Right lobe of liver (tissue), 6 donors: ENCODE measurements around the gene SLC5A1. TPM values are rescaled to one million over a fixed set of nuclear protein-coding genes. Genes with fewer than 3 reads are reported as not detected.
A peak's percentile ranks its signal among the peaks of the same experiment; 100 is the strongest.
"Not testable (repeated sequence)": the region's sequence is repeated elsewhere in the genome, so short reads cannot be mapped to it uniquely, and the experiment has no call there.

Experiments
- ATAC-seq, 4 donors: fragments of 200-7000 bp; cut with Tn5 transposase; one replicate each; pipeline ENCODE4 v1.9.1; 2020; ENCODE audit warnings: mild to moderate bottlenecking in 4 of 4, moderate library complexity in 4 of 4
- DNase-seq, 3 donors: peaks; one replicate each; pipeline ENCODE4 v3.0.0-alpha.2; 2020
- H3K27ac ChIP-seq, 3 donors: fragments of 200-600 bp; one replicate each; pipeline ENCODE4 v1.8.0; 2022
- H3K27me3 ChIP-seq, 2 donors: fragments of 200-600 bp; one replicate each; pipeline ENCODE4 v1.8.0; 2022
- H3K36me3 ChIP-seq, 4 donors: fragments of 200-600 bp; sonication (generic) in 1 of 4; one replicate each; pipeline versions ENCODE4 v1.5.1 to v1.8.0; 2017 to 2022; ENCODE audit warnings: control low read depth in 1 of 4
- H3K4me1 ChIP-seq, 4 donors: fragments of 200-600 bp; sonication (generic) in 1 of 4; one replicate each; pipeline versions ENCODE4 v1.5.1 to v1.8.0; 2017 to 2022; ENCODE audit warnings: control low read depth in 1 of 4
- H3K4me3 ChIP-seq, 3 donors: fragments of 200-600 bp; one replicate each; pipeline ENCODE4 v1.8.0; 2022
- H3K9me3 ChIP-seq, 4 donors: fragments of 200-600 bp; sonication (generic) in 1 of 4; one replicate each; pipeline versions ENCODE4 v1.5.1 to v1.8.0; 2017 to 2022; ENCODE audit warnings: control low read depth in 1 of 4
- POLR2A ChIP-seq: fragments of 450-650 bp; IDR thresholded peaks from one replicate; pipeline ENCODE4 v1.6.1; 2017; ENCODE audit warnings: antibody characterized with exemption, mild to moderate bottlenecking
- WGBS: methylation state at CpG from one replicate; pipeline ENCODE4 v1.1.6; 2018; ENCODE audit warnings: low coverage, low lambda C conversion rate; ENCODE audit not compliant: insufficient coverage; ENCODE audit errors: missing lambda C conversion rate; 5-methylcytosine and 5-hydroxymethylcytosine counted together
- intact Hi-C, 2 donors: fragments of 100-400 bp; cut with DNase I; formaldehyde crosslinking; loops; one replicate each; pipeline versions ENCODE4 v1.11.2 to v1.14.1; 2022
- total RNA-seq, 6 experiments: library from RNA; depleted of rRNA in 2 of 6; stranded (reverse); fragments of >200 nt in 2 of 6; fragmentation: NEBNext Ultra II Directional in 3 of 6; extraction: Animal tissue kit (Norgen Biotek cat#: 25700) in 3 of 6; gene quantifications; one replicate each; pipeline versions ENCODE4 v1.1.0 to v1.2.4, GENCODE V29; 2016 to 2023
- TF ChIP-seq, protein P1 (sequence below), 4 donors: fragments of 200-600 bp in 3 of 4; fragments of 450-650 bp in 1 of 4; IDR thresholded peaks; one replicate each; pipeline versions ENCODE4 v1.5.1 to v1.8.0; 2016 to 2022; ENCODE audit warnings: antibody characterized with exemption in 4 of 4, mild to moderate bottlenecking in 2 of 4
- donor health status: DM: no; HTN: yes; CAD: no.
- donor health status: DM: no; HTN: no; CAD: no.
- donor health status: DM: no; HTN: no; CAD: no.
- donor health status: DM: no; HTN: yes; CAD: no.
- donor health status: DM: no; HTN: yes; CAD: no.

SLC5A1 gene
- total RNA-seq, 6 experiments from 2014 or later = 0.31 to 1.7 (median 0.85) TPM

DNA sequence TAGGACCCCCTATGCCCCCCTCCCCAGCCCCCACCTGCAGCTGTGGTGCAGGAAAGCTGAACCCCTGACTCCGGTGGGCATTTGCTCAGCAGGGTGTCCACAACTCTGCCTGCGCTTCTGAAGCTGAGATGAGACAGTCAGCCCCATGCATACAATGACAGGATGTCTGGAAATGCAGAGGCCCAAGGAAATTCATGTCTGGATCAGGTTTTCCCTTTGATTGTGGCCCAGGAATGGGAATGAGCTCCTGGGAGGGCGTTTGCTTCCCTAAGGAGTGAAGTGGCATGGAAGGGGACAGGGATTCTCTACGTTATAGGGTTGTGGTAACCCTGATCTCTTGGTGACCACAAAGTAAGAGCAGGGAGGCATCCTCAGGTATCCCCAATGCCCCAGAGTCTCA is 93.8 kb downstream of the SLC5A1 start:
- DNase-seq, intact Hi-C loops, H3K4me1 ChIP-seq, H3K36me3 ChIP-seq, H3K9me3 ChIP-seq, H3K4me3 ChIP-seq, H3K27ac ChIP-seq, H3K27me3 ChIP-seq, ATAC-seq: not testable (repeated sequence)
- 69% methylated on average over 2 of the region's 4 CpGs for WGBS

DNA sequence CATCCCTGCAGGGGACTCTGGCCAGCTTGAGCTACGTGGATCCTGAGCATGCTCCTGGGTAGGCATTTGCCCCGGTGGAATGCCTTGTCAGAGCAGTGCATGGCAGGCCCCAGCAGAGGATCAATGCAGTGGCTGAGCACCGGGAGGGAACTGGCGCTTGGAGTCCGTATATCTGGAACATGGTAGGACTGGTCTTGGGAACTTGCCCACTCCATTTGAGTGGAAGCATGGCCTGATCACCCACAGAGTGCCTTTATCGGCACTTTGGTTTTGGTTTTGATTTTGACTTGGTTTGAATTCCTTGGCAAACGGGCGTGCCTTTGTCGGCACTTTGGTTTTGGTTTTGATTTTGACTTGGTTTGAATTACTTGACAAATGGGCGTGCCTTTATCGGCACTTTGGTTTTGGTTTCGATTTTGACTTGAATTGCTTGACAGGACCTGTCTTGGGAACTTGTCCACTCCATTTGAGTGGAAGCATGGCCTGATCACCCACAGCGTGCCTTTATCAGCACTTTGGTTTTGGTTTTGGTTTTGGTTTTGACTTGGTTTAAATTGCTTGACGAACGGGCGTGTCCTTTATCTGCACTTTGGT is 94.8 kb downstream of the SLC5A1 start:
- Histone ChIP-seq H3K4me3 (peak overlapping the region; percentile 53 to 64 (median 60)), H3K27ac (peak overlapping the region; percentile 24 to 74 (median 54))
- WGBS = 4% methylated on average over 12 of the region's 16 CpGs
- H3K36me3 ChIP-seq, H3K9me3 ChIP-seq, H3K4me1 ChIP-seq, H3K27me3 ChIP-seq, intact Hi-C loops: not testable (repeated sequence)
- peak; percentile 73 to 82 (median 80) for ATAC-seq
- DNase-seq = peak in 2 of 3 donors; percentile 47 to 59

DNA sequence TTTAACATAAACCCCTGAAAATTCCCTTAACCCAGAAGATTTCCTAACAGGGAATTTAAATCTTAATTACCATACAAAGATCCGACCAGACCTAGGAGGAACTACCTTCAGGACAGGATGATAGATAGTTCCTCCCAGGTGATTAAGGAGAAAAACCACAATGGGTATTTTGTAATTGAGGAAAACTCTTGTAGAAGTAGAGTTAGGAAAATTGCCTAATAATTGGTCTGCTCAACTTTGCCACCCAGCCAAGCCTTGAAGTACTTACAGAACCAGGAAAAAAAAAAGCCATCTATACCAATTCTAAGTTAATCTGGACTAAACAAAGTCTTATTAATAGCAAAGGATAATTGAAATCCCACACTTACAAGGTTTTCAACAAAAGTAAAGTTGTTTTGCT is 95.5 kb downstream of the SLC5A1 start:
- H3K27me3 ChIP-seq, H3K27ac ChIP-seq, intact Hi-C loops, DNase-seq, H3K4me1 ChIP-seq, H3K36me3 ChIP-seq, ATAC-seq, H3K9me3 ChIP-seq: not testable (repeated sequence)
- WGBS = 57% methylated on average over 1 of the region's 1 CpG
- peak overlapping the region; percentile 53 to 64 (median 60) for H3K4me3 ChIP-seq

DNA sequence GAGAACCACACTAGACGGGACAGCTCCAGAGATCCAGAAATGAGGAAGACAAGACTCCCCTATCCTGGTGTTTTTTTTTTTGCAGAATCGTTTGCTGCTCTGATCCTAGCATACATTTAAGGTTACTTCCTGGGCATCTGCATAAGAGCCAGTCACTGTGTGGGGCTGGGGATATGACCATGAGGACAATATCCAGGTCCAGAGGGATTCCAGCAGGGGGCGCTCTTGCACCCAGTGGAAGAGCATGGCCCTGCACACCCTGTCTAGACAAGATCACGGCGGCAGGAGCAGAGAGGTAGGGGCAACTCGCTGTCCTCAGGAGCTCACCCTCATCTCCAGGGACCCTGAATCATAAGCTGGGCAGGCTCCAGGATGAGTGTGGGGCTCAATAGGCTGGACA is 97.6 kb downstream of the SLC5A1 start:
- H3K9me3 ChIP-seq, H3K36me3 ChIP-seq, DNase-seq, intact Hi-C loops, H3K27ac ChIP-seq, H3K4me1 ChIP-seq, H3K27me3 ChIP-seq, H3K4me3 ChIP-seq: not testable (repeated sequence)
- peak; percentile 62 to 81 (median 74) for ATAC-seq
- TF ChIP-seq, protein P1, sequence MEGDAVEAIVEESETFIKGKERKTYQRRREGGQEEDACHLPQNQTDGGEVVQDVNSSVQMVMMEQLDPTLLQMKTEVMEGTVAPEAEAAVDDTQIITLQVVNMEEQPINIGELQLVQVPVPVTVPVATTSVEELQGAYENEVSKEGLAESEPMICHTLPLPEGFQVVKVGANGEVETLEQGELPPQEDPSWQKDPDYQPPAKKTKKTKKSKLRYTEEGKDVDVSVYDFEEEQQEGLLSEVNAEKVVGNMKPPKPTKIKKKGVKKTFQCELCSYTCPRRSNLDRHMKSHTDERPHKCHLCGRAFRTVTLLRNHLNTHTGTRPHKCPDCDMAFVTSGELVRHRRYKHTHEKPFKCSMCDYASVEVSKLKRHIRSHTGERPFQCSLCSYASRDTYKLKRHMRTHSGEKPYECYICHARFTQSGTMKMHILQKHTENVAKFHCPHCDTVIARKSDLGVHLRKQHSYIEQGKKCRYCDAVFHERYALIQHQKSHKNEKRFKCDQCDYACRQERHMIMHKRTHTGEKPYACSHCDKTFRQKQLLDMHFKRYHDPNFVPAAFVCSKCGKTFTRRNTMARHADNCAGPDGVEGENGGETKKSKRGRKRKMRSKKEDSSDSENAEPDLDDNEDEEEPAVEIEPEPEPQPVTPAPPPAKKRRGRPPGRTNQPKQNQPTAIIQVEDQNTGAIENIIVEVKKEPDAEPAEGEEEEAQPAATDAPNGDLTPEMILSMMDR (IDR thresholded peaks at IDR 0.05) = peak in 3 of 4 donors; percentile 26 to 46 (median 30)
- WGBS = 40% methylated on average over 2 of the region's 6 CpGs

DNA sequence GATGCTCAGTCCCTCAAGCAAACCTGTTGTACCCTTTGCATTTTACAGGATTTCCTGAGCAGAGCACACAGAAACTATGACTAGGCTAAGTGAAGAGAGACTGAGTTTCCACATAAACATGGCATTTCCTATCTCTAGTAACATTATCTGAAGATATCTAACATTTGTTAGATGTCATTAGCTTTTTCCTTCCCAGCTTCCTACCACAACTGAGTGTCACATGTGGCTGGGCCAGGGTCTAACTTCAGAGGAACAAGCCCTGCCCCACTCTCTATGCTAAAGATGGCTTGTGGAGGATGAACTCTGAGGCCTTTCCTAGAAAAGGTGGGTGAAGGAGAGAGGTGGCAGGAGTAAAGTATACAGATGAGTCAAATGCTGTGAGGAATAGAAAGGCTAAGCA is 99.5 kb downstream of the SLC5A1 start:
- TF ChIP-seq, protein P1 (IDR thresholded peaks at IDR 0.05) = no peak
- TF ChIP-seq POLR2A = no peak
- no peak for ATAC-seq
- no peak overlapping the region for H3K4me3 ChIP-seq
- no peaks in the 10 kb centered on the region for H3K4me1 ChIP-seq
- H3K9me3 ChIP-seq = no peaks in the 10 kb centered on the region
- intact Hi-C loops = no loop called here
- H3K27me3 ChIP-seq = no peaks in the 10 kb centered on the region
- H3K36me3 ChIP-seq = no peaks in the 10 kb centered on the region
- DNase-seq = no peak
- no peak overlapping the region for H3K27ac ChIP-seq

DNA sequence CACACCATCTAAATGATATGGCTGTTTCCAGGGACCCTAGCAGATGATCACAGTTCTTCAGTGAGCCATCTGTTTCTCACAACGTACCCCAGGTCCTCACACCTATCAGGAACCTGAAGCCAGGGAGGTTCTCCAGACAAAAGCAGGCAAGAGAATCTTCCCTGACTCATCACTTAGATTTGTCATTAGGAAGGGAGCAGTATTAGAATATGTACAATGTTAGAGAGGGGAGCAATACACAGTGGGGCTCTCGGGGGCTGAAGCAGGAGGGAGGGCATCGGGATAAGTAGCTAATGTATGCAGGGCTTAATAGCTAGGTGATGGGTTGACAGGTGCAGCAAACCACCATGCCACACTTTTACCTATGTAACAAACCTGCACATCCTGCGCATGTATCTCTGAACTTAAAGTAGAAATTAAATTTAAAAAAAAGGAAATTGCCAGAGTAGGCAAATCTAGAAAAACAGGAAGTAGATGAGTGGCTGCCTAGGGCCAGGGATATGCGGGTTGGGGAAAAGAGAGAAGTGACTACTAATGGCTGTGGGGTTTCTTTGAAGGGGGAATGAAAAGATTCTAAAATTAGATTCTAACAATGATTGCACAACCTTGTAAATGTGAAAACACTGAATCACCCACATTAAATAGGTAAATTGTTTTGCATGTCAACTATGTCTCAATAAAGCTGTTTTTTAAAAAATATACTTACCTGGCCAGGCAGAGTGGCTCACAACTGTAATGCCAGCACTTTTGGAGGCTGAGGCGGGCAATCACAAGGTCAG is 101.6 kb downstream of the SLC5A1 start:
- intact Hi-C loops = no loop called here
- WGBS = 53% methylated on average over 6 of the region's 6 CpGs
- TF ChIP-seq, protein P1 (IDR thresholded peaks at IDR 0.05) = no peak
- TF ChIP-seq POLR2A = no peak
- H3K36me3 ChIP-seq = no peaks in the 10 kb centered on the region
- H3K4me1 ChIP-seq = no peaks in the 10 kb centered on the region
- DNase-seq (no peak), ATAC-seq (peak in 2 of 4 donors; percentile 34 to 43)
- H3K27ac ChIP-seq = no peak overlapping the region
- no peak overlapping the region for H3K4me3 ChIP-seq
- H3K27me3 ChIP-seq = no peaks in the 10 kb centered on the region
- no peaks in the 10 kb centered on the region for H3K9me3 ChIP-seq

DNA sequence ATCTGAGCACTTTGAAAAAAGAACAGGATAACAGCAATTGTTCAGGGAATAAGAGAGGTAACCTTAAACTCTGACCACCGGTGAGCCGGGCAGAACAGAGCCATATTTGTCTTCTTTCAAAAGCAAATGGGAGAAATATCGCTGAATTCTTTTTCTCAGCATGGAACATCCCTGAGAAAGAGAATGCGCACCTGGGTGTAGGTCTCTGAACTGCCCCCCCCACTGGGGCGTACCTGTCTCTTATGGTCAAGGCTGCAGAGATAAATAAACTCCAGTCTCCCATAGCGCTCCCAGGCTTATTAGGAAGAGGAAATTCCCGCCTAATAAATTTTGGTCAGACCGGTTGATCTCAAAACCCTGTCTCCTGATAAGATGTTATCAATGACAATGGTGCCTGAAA is 104.1 kb downstream of the SLC5A1 start:
- no CpG with 5 or more reads among the region's 8 CpGs for WGBS
- H3K36me3 ChIP-seq, DNase-seq, H3K9me3 ChIP-seq, intact Hi-C loops, H3K27me3 ChIP-seq, ATAC-seq, H3K4me1 ChIP-seq, H3K4me3 ChIP-seq, H3K27ac ChIP-seq: not testable (repeated sequence)

DNA sequence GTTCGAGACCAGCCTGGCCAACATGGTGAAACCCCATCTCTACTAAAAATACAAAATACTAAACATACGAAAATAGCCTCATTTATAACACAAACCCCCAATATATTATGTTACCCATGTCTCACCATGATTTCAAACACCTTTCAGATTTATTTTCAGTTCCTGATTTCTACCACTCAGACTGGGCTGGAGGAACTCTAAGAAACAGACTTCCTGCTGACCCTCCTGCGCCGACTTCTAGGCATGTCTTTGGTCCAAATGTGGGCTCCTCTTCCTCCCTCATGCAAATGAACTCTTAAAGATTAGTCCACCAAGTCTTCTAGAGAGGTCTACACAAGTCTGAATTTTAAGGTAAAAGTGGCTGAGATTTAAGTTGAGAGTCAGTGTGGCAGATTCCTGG is 105.3 kb downstream of the SLC5A1 start:
- H3K27ac ChIP-seq, intact Hi-C loops: not testable (repeated sequence)

DNA sequence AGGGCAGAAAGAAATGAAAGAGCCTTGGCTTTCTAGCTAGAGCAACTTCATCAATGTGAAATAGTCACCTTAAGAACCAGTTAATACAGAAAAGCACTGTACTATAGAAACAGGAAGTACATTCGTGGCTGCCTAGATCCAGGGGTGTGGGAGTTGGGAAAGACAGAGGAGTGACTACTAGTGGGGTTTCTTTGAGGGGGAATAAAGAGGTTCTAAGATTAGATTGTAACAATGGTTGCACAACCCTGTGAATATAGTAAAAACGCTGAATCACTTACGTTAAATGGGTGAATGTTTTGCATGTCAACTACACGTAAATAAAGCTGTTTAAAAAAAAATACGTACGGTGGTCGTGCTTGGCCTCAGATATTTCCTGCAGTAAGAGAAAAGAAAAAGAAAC is 107.6 kb downstream of the SLC5A1 start:
- H3K36me3 ChIP-seq, ATAC-seq, H3K9me3 ChIP-seq, intact Hi-C loops, H3K27me3 ChIP-seq, H3K4me1 ChIP-seq, DNase-seq, H3K4me3 ChIP-seq, H3K27ac ChIP-seq: not testable (repeated sequence)
- WGBS = 46% methylated on average over 7 of the region's 7 CpGs

More for the DNA sequence above, 105.3 kb downstream of the SLC5A1 start:
- 81% methylated on average over 3 of the region's 4 CpGs for WGBS
- not testable (repeated sequence) for DNase-seq, H3K4me1 ChIP-seq, ATAC-seq, H3K27me3 ChIP-seq, H3K4me3 ChIP-seq, H3K36me3 ChIP-seq, H3K9me3 ChIP-seq
